A549 (cell line): ENCODE measurements around the gene GPSM1. TPM values are rescaled to one million over a fixed set of nuclear protein-coding genes. Genes with fewer than 3 reads are reported as not detected.

Experiments
- ATAC-seq, 2 experiments: fragments of 200-7000 bp in 1 of 2; fragments of >200 bp in 1 of 2; cut with Nextera tagmentation in 1 of 2; cut with Tn5 transposase in 1 of 2; 3 replicates each; pipeline versions ENCODE4 v1.8.0 to v1.9.1; 2018 to 2020; ENCODE audit warnings: mild to moderate bottlenecking in 1 of 2, moderate library complexity in 1 of 2
- CTCF ChIA-PET: fragments of 300-600 bp; sonication (Branson Sonifier 250); formaldehyde crosslinking; extraction: SDS; loops from one replicate; lab custom pipeline; 2021; ENCODE audit warnings: antibody characterized with exemption, inconsistent platforms; lab: Yijun Ruan, JAX
- POLR2A ChIA-PET: fragments of 350-600 bp; formaldehyde crosslinking; extraction: SDS; loops from one replicate; lab custom pipeline; 2021; ENCODE audit warnings: antibody characterized with exemption, inconsistent platforms; lab: Yijun Ruan, JAX
- DNase-seq, 2 experiments: peaks; one replicate each; pipeline versions ENCODE4 v3.0.0 to v3.0.0-alpha.2; 2011 to 2016; ENCODE audit warnings: low read depth in 1 of 2, low spot score in 1 of 2
- FAIRE-seq: peaks from 2 replicates; lab custom pipeline; 2011; peaks lifted over from hg19 to GRCh38; lab: Jason Lieb, UNC
- H3K27ac ChIP-seq, 2 experiments: fragments of >200 bp; sonication (Bioruptor Twin); formaldehyde crosslinking; 3 replicates each; pipeline ENCODE4 v1.5.1; 2016 to 2017
- H3K4me1 ChIP-seq: fragments of >200 bp; sonication (Bioruptor Twin); formaldehyde crosslinking; 3 replicates; pipeline ENCODE4 v1.6.1; 2016
- H3K4me2 ChIP-seq: fragments of >200 bp; sonication (Bioruptor Twin); formaldehyde crosslinking; 3 replicates; pipeline ENCODE4 v1.6.1; 2016
- H3K4me3 ChIP-seq: fragments of >200 bp; sonication (Bioruptor Twin); formaldehyde crosslinking; 3 replicates; pipeline ENCODE4 v1.5.1; 2016
- H3K9me3 ChIP-seq: fragments of >200 bp; sonication (Bioruptor Twin); formaldehyde crosslinking; 3 replicates; pipeline ENCODE4 v1.6.1; 2016
- CEBPB ChIP-seq, 2 experiments: fragments of >200 bp in 1 of 2; sonication (Bioruptor Twin) in 1 of 2; formaldehyde crosslinking in 1 of 2; IDR thresholded peaks; 2 replicates each; pipeline ENCODE4 v1.6.1; 2012 to 2016
- EP300 ChIP-seq, 2 experiments: fragments of >200 bp; sonication (Bioruptor Twin); formaldehyde crosslinking; IDR thresholded peaks; 2 replicates in 1 of 2; 3 replicates in 1 of 2; pipeline ENCODE4 v1.6.1; 2016 to 2017
- ESRRA ChIP-seq: fragments of 150-350 bp; IDR thresholded peaks from 2 replicates; pipeline ENCODE4 v1.6.1; 2014; ENCODE audit warnings: mild to moderate bottlenecking, low read length, borderline replicate concordance
- FOSB ChIP-seq: fragments of 250-450 bp; sonication (Bioruptor Pico); IDR thresholded peaks from 2 replicates; pipeline ENCODE4 v1.5.0; 2020; ENCODE audit warnings: mild to moderate bottlenecking, moderate library complexity
- FOXS1 ChIP-seq: fragments of 250-450 bp; sonication (Bioruptor Pico); IDR thresholded peaks from 2 replicates; pipeline ENCODE4 v1.5.0; 2020; ENCODE audit warnings: mild to moderate bottlenecking, moderate library complexity
- HES2 ChIP-seq: fragments of >200 bp; sonication (Bioruptor Twin); formaldehyde crosslinking; IDR thresholded peaks from 2 replicates; pipeline ENCODE4 v1.6.1; 2016
- HOXA7 ChIP-seq: fragments of 250-450 bp; sonication (Bioruptor Pico); IDR thresholded peaks from 2 replicates; pipeline ENCODE4 v1.5.0; 2020; ENCODE audit warnings: mild to moderate bottlenecking, moderate library complexity
- HOXB5 ChIP-seq: fragments of 250-450 bp; sonication (Bioruptor Pico); IDR thresholded peaks from 2 replicates; pipeline ENCODE4 v1.5.0; 2020; ENCODE audit warnings: mild to moderate bottlenecking, moderate library complexity
- JUN ChIP-seq, 2 experiments: fragments of >200 bp; sonication (Bioruptor Twin); formaldehyde crosslinking; IDR thresholded peaks; 2 replicates in 1 of 2; 3 replicates in 1 of 2; pipeline ENCODE4 v1.6.1; 2016 to 2017
- KDM1A ChIP-seq: fragments of 200-600 bp; sonication (generic); IDR thresholded peaks from 2 replicates; pipeline ENCODE4 v1.6.1; 2016; ENCODE audit warnings: low read depth, mild to moderate bottlenecking
- NR3C1 ChIP-seq: fragments of >200 bp; sonication (Bioruptor Twin); formaldehyde crosslinking; IDR thresholded peaks from 3 replicates; pipeline ENCODE4 v1.6.1; 2017
- PHF8 ChIP-seq: fragments of 200-600 bp; sonication (generic); IDR thresholded peaks from 2 replicates; pipeline ENCODE4 v1.6.1; 2016; ENCODE audit warnings: low read depth, mild to moderate bottlenecking, antibody characterized with exemption, moderate library complexity, borderline replicate concordance
- POLR2AphosphoS2 ChIP-seq: conservative IDR thresholded peaks from 2 replicates; pipeline ENCODE4 v1.6.1; 2012; ENCODE audit warnings: low read length, improper control_type of control experiment, inconsistent platforms
- RNF2 ChIP-seq: fragments of 200-600 bp; sonication (generic); IDR thresholded peaks from 2 replicates; pipeline ENCODE4 v1.6.1; 2016; ENCODE audit warnings: low read depth, mild to moderate bottlenecking, antibody characterized with exemption, moderate library complexity, borderline replicate concordance
- TFCP2L1 ChIP-seq: fragments of 250-450 bp; sonication (Bioruptor Pico); IDR thresholded peaks from 2 replicates; pipeline ENCODE4 v1.5.0; 2021; ENCODE audit warnings: mild to moderate bottlenecking
- ZC3H11A ChIP-seq: fragments of 450-650 bp; IDR thresholded peaks from 2 replicates; pipeline ENCODE4 v1.6.1; 2014; ENCODE audit warnings: antibody characterized with exemption, mild to moderate bottlenecking
- WGBS: methylation state at CpG from one replicate; pipeline ENCODE4 v1.1.6; 2017; ENCODE audit errors: missing lambda C conversion rate; 5-methylcytosine and 5-hydroxymethylcytosine counted together
- polyA plus RNA-seq, 4 experiments: library from polyadenylated mRNA; depleted of rRNA in 3 of 4; stranded (reverse); fragments of >200 nt; fragmentation: RNase III in 1 of 4; extraction: RNeasy Plus Mini Kit Qiagen cat#74134 plus additional on column Dnase treatment in 1 of 4; gene quantifications; 2 replicates in 3 of 4; 3 replicates in 1 of 4; pipeline ENCODE4 v1.2.3, GENCODE V29; 2011 to 2017
- TF ChIP-seq, protein P1 (sequence below): fragments of 250-450 bp; sonication (Bioruptor Pico); IDR thresholded peaks from 2 replicates; pipeline ENCODE4 v1.5.0; 2020; ENCODE audit warnings: low read depth, mild to moderate bottlenecking, moderate library complexity
- TF ChIP-seq, protein P2 (sequence below): fragments of >200 bp; sonication (Bioruptor Twin); formaldehyde crosslinking; IDR thresholded peaks from 3 replicates; pipeline ENCODE4 v1.5.1; 2016
- TF ChIP-seq, protein P3 (sequence below): IDR thresholded peaks from 2 replicates; pipeline ENCODE4 v1.6.1; 2012

The GPSM1 gene
- polyA plus RNA-seq, 2 of the 4 experiments (the other 2 are of a cell fraction): 2.1 to 8.8 TPM

DNA sequence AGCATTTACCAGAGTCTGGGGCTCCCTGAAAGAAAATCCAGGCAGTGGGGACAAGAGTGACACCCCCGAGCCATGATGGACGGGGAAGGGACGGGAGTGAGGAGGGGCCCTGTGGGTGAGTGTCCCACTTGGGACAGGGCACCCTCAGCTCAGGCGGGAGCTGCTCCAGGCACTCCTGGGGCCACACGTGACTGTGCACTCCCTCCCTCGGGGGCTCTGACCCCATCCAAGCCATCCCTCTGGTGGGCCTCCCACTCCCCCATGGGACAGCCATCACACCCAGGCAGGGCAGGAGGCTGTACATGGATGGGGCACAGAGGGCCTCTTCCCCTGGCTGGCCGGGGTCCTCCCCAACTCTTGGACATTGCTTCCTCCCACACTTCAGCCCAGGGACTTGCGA lies 49.1 kb downstream of the GPSM1 start:
- H3K4me1 ChIP-seq: peaks cover 12% of the 10 kb centered on the region
- ATAC-seq: no peak
- H3K4me2 ChIP-seq: no peak overlapping the region
- no peak for DNase-seq
- 89% methylated on average over 8 of the region's 8 CpGs for WGBS
- CTCF ChIA-PET: interaction anchor here (0.5 to 4.9 kb wide), 7 partner anchors 9 to 267 kb away, joined by 3 to 27 read pairs (median 4); partner anchors contain the start of gene DNLZ
- H3K9me3 ChIP-seq: no peaks in the 10 kb centered on the region
- TF ChIP-seq KDM1A (no peak), TFCP2L1 (no peak), ESRRA (no peak), EP300 (IDR thresholded peaks at IDR 0.05) (no peak), FOSB (CRISPR knock-in tag) (no peak), HOXA7 (CRISPR knock-in tag) (no peak), FOXS1 (no peak)
- TF ChIP-seq, protein P1, sequence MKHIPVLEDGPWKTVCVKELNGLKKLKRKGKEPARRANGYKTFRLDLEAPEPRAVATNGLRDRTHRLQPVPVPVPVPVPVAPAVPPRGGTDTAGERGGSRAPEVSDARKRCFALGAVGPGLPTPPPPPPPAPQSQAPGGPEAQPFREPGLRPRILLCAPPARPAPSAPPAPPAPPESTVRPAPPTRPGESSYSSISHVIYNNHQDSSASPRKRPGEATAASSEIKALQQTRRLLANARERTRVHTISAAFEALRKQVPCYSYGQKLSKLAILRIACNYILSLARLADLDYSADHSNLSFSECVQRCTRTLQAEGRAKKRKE (CRISPR knock-in tag): no peak
- TF ChIP-seq, all 56 proteins: peak for 0
- H3K4me3 ChIP-seq: no peak overlapping the region
- H3K27ac ChIP-seq: no peak overlapping the region
- no peak for FAIRE-seq
- POLR2A ChIA-PET: no interaction called here

GRCh38 chr9:136377341-136378169 lies 50.2 kb downstream of the GPSM1 start:
- WGBS: 93% methylated on average over 12 of the region's 32 CpGs
- ATAC-seq: no peak
- Histone ChIP-seq H3K4me1 (peaks cover 7% of the 10 kb centered on the region), H3K4me2 (no peak overlapping the region), H3K4me3 (no peak overlapping the region), H3K27ac (no peak overlapping the region), H3K9me3 (no peaks in the 10 kb centered on the region)
- POLR2A ChIA-PET: no interaction called here
- FAIRE-seq: no peak
- no peak for DNase-seq
- CTCF ChIA-PET: interaction anchor here (0.6 to 4.9 kb wide), 7 partner anchors 8 to 265 kb away, joined by 3 to 27 read pairs (median 4); partner anchors contain the start of gene DNLZ
- TF ChIP-seq HOXB5 (no peak), CEBPB (IDR thresholded peaks at IDR 0.05) (no peak), ZC3H11A (no peak)

- FAIRE-seq (no peak), DNase-seq (no peak), ATAC-seq (no peak)
- WGBS: 93% methylated on average over 20 of the region's 28 CpGs
- Histone ChIP-seq H3K27ac (no peak overlapping the region), H3K9me3 (no peaks in the 10 kb centered on the region), H3K4me1 (no peaks in the 10 kb centered on the region), H3K4me3 (no peak overlapping the region), H3K4me2 (no peak overlapping the region)
- CTCF ChIA-PET: interaction anchor here (1.4 to 4.9 kb wide), 4 partner anchors 12 to 40 kb away, joined by 3 to 27 read pairs (median 6); partner anchors contain the start of gene DNLZ
- no peak for TF ChIP-seq RNF2
- no peak for TF ChIP-seq NR3C1
- no peak for TF ChIP-seq HES2
- no peak for TF ChIP-seq PHF8
- TF ChIP-seq FOXS1: no peak
- no peak for TF ChIP-seq POLR2AphosphoS2
- TF ChIP-seq, protein P2, sequence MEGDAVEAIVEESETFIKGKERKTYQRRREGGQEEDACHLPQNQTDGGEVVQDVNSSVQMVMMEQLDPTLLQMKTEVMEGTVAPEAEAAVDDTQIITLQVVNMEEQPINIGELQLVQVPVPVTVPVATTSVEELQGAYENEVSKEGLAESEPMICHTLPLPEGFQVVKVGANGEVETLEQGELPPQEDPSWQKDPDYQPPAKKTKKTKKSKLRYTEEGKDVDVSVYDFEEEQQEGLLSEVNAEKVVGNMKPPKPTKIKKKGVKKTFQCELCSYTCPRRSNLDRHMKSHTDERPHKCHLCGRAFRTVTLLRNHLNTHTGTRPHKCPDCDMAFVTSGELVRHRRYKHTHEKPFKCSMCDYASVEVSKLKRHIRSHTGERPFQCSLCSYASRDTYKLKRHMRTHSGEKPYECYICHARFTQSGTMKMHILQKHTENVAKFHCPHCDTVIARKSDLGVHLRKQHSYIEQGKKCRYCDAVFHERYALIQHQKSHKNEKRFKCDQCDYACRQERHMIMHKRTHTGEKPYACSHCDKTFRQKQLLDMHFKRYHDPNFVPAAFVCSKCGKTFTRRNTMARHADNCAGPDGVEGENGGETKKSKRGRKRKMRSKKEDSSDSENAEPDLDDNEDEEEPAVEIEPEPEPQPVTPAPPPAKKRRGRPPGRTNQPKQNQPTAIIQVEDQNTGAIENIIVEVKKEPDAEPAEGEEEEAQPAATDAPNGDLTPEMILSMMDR: no peak
- no peak for TF ChIP-seq JUN (IDR thresholded peaks at IDR 0.05)
- TF ChIP-seq, protein P3, sequence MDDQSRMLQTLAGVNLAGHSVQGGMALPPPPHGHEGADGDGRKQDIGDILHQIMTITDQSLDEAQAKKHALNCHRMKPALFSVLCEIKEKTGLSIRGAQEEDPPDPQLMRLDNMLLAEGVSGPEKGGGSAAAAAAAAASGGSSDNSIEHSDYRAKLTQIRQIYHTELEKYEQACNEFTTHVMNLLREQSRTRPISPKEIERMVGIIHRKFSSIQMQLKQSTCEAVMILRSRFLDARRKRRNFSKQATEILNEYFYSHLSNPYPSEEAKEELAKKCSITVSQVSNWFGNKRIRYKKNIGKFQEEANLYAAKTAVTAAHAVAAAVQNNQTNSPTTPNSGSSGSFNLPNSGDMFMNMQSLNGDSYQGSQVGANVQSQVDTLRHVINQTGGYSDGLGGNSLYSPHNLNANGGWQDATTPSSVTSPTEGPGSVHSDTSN: no peak
- POLR2A ChIA-PET: no interaction called here
Observed at GRCh38 chr9:136378170-136379002, 51.0 kb downstream of the GPSM1 start.
